Lung microvascular endothelial cell (primary cell): ENCODE results near the gene NCOA1. TPM values are rescaled to one million over a fixed set of nuclear protein-coding genes. Genes with fewer than 3 reads are reported as not detected.

ENCODE experiments used
- total RNA-seq: library from RNA; depleted of rRNA; stranded (reverse); fragments of >200 nt; gene quantifications from 2 replicates; pipeline ENCODE4 v1.2.1, GENCODE V29; 2014

NCOA1 gene
- total RNA-seq, 1 donor from 2014 or later, result 10.7 TPM

Other genes starting within 250 kb of the NCOA1 start
- gene ITSN2, start 130.7 kb upstream of the NCOA1 start, total RNA-seq, result 30.3 and 39.7 TPM in 2 replicates